WTC11 (cell line): Measurements from ENCODE around the gene ZCCHC2. TPM values are rescaled to one million over a fixed set of nuclear protein-coding genes. Genes with fewer than 3 reads are reported as not detected.

Experiments used
- ATAC-seq: fragments of 200-7000 bp; cut with Tn5 transposase; 2 replicates; pipeline ENCODE4 v1.10.0; 2021; ENCODE audit warnings: mild to moderate bottlenecking, moderate library complexity
- CTCF ChIA-PET: fragments of 300-600 bp; sonication (Branson Sonifier 250); formaldehyde crosslinking; loops from one replicate; lab custom pipeline; 2021; ENCODE audit warnings: antibody characterized with exemption; lab: Charles Lee
- POLR2A ChIA-PET: fragments of 350-600 bp; sonication (Branson Sonifier 250); formaldehyde crosslinking; loops from one replicate; lab custom pipeline; 2021; ENCODE audit warnings: antibody characterized with exemption; lab: Charles Lee
- DNase-seq: peaks from one replicate; pipeline ENCODE4 v3.0.0; 2021; ENCODE audit warnings: low spot score
- H3K27ac Mint-ChIP-seq: 2 replicates; pipeline ENCODE4 v1.8.0; 2021; ENCODE audit warnings: mixed read lengths
- H3K27me3 Mint-ChIP-seq: 2 replicates; pipeline ENCODE4 v1.8.0; 2021; ENCODE audit warnings: low read depth, mild to moderate bottlenecking, moderate library complexity, mixed read lengths
- H3K36me3 Mint-ChIP-seq: 2 replicates; pipeline ENCODE4 v1.8.0; 2021; ENCODE audit warnings: mixed read lengths
- H3K4me1 Mint-ChIP-seq: 2 replicates; pipeline ENCODE4 v1.8.0; 2022; ENCODE audit warnings: mixed read lengths
- H3K4me3 Mint-ChIP-seq: 2 replicates; pipeline ENCODE4 v1.8.0; 2021; ENCODE audit warnings: mild to moderate bottlenecking, moderate library complexity, mixed read lengths
- H3K9me3 Mint-ChIP-seq: 2 replicates; pipeline ENCODE4 v1.8.0; 2021; ENCODE audit warnings: mixed read lengths
- FOXJ3 ChIP-seq: sonication (generic); formaldehyde crosslinking; IDR thresholded peaks from 2 replicates; pipeline ENCODE4 v1.9.0; 2021; ENCODE audit warnings: missing genetic modification reagents, mild to moderate bottlenecking, borderline replicate concordance
- HMGA2 ChIP-seq: fragments of 250-450 bp; sonication (Bioruptor Pico); IDR thresholded peaks from 2 replicates; pipeline ENCODE4 v1.4.0; 2021; ENCODE audit warnings: mild to moderate bottlenecking, moderate library complexity
- JUN ChIP-seq: sonication (generic); formaldehyde crosslinking; IDR thresholded peaks from 2 replicates; pipeline ENCODE4 v1.8.0; 2023; ENCODE audit warnings: mild to moderate bottlenecking, missing genetic modification reagents
- KAT7 ChIP-seq: sonication (generic); formaldehyde crosslinking; IDR thresholded peaks from 2 replicates; pipeline ENCODE4 v1.8.1; 2023; ENCODE audit warnings: missing genetic modification reagents, mild to moderate bottlenecking, borderline replicate concordance
- NR3C1 ChIP-seq: sonication (generic); formaldehyde crosslinking; conservative IDR thresholded peaks from 2 replicates; pipeline ENCODE4 v1.8.1; 2023; ENCODE audit warnings: low read depth, mild to moderate bottlenecking, missing genetic modification reagents
- SP1 ChIP-seq: sonication (generic); formaldehyde crosslinking; conservative IDR thresholded peaks from 2 replicates; pipeline ENCODE4 v1.8.1; 2022; ENCODE audit warnings: missing genetic modification reagents
- TP53 ChIP-seq: sonication (generic); formaldehyde crosslinking; IDR thresholded peaks from 2 replicates; pipeline ENCODE4 v1.8.1; 2023; ENCODE audit warnings: mild to moderate bottlenecking, missing genetic modification reagents
- ZBTB21 ChIP-seq: sonication (generic); formaldehyde crosslinking; IDR thresholded peaks from 2 replicates; pipeline ENCODE4 v1.8.1; 2023; ENCODE audit warnings: mild to moderate bottlenecking, missing genetic modification reagents, borderline replicate concordance
- ZNF121 ChIP-seq: sonication (generic); formaldehyde crosslinking; IDR thresholded peaks from 2 replicates; pipeline ENCODE4 v1.8.0; 2023; ENCODE audit warnings: missing genetic modification reagents
- ZNF138 ChIP-seq: sonication (generic); formaldehyde crosslinking; conservative IDR thresholded peaks from 2 replicates; pipeline ENCODE4 v1.8.1; 2022; ENCODE audit warnings: mild to moderate bottlenecking, moderate library complexity, missing genetic modification reagents
- ZNF396 ChIP-seq: fragments of 250-450 bp; sonication (Bioruptor Pico); IDR thresholded peaks from 2 replicates; pipeline ENCODE4 v1.8.0; 2021; ENCODE audit warnings: mild to moderate bottlenecking, moderate library complexity, borderline replicate concordance
- total RNA-seq: library from RNA; stranded (reverse); gene quantifications from 3 replicates; pipeline ENCODE4 v1.2.3, GENCODE V29; 2021
- TF ChIP-seq, protein P1 (sequence below): fragments of 250-450 bp; sonication (Bioruptor Pico); conservative IDR thresholded peaks from 2 replicates; pipeline ENCODE4 v1.9.0; 2021; ENCODE audit warnings: mild to moderate bottlenecking
- TF ChIP-seq, protein P2 (sequence below): sonication (generic); formaldehyde crosslinking; IDR thresholded peaks from 2 replicates; pipeline ENCODE4 v1.8.1; 2022; ENCODE audit warnings: mild to moderate bottlenecking, moderate library complexity, missing genetic modification reagents
- TF ChIP-seq, protein P3 (sequence below): sonication (generic); formaldehyde crosslinking; conservative IDR thresholded peaks from 2 replicates; pipeline ENCODE4 v1.8.1; 2023; ENCODE audit warnings: mild to moderate bottlenecking, low read depth, missing genetic modification reagents, moderate library complexity
- TF ChIP-seq, protein P4 (sequence below): sonication (generic); formaldehyde crosslinking; IDR thresholded peaks from 2 replicates; pipeline ENCODE4 v1.8.1; 2023; ENCODE audit warnings: mild to moderate bottlenecking, missing genetic modification reagents, moderate library complexity
- TF ChIP-seq, protein P5 (sequence below): fragments of 200-600 bp; IDR thresholded peaks from 2 replicates; pipeline ENCODE4 v1.8.0; 2022; ENCODE audit warnings: antibody characterized with exemption
- TF ChIP-seq, protein P6 (sequence below): sonication (generic); formaldehyde crosslinking; IDR thresholded peaks from 2 replicates; pipeline ENCODE4 v1.8.0; 2023; ENCODE audit warnings: missing genetic modification reagents, mild to moderate bottlenecking, borderline replicate concordance

ZCCHC2 gene
- total RNA-seq, 1 experiment from 2014 or later: 18.8 TPM

DNA sequence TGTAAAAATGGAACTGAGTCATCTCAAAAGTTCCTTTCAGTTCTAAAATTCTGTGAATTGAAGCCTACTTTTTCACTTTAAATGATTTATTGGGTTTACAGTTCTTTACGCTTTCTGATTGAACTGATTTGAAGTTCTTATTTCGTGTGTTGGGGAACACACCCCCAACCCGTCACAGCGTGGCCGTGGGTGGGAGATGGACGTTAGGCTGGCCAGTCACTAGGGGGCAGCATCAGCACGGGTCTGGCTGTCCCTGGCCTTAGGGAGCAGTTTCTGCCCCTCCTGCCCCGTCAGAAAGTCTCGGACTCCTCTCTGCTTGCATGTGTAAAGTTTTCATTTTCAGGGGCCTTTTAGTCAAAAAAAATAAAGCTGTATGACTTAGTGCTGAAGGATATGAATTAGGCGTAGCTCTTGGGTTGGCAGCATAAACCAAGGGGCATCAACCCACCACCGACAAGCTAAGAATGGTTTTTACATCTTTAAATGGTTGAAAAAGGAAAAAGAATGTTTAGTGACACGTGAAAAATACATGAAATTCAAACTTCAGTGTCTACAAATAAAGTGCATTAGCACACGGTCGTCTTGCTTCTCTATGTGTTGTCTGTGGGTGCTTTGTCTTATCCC lies 63.4 kb downstream of the ZCCHC2 start:
- H3K27ac Mint-ChIP-seq: no peak overlapping the region

DNA sequence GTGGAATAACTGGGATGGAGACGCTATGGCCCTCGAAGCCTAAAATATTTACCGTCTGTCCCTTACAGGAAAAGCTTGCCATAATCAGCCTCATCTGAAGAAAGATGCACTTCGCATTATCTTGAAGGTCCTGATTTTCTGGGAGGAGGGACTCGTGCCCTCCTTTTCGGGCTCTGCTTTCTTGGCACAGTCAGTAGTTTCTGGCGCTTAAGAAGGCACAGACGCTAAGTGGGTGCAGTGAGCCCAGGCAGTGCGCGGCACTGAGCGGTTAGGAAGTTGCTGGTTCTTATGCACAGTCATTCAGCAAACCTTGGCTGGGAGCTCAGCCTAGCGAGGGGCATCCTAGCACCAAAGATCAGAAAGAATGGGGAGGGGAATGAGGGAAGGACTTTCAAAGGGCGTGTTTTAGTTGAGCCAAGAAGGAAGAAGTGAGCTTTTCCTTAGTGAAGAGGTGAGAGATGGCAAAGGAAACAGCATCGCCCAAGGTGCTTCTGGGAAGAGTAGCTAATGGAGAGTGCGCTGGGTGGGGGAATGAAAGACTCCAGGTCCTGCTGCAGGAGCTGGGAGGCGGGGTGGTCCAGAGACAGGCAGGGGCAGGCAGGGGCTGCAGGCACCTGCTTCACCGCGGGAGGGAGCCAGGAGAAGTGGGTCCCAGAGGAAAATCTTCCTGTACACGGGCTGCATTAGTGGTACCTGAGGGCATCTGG lies 64.1 kb downstream of the ZCCHC2 start:
- POLR2A ChIA-PET: interaction anchor here (0.6 kb wide), 1 partner anchor 128 kb away, joined by 4 read pairs; the partner anchor contains the start of gene PHLPP1
- H3K9me3 Mint-ChIP-seq: peaks cover 14% of the 10 kb centered on the region
- DNase-seq (no peak), ATAC-seq (no peak)
- peaks cover 11% of the 10 kb centered on the region for H3K36me3 Mint-ChIP-seq
- CTCF ChIA-PET: interaction anchor here (0.6 to 3.2 kb wide), 15 partner anchors 20 to 698 kb away, joined by 3 to 26 read pairs (median 4); partner anchors contain the start of gene PHLPP1
- no peaks in the 10 kb centered on the region for H3K27me3 Mint-ChIP-seq
- 0 out of 2 replicates have a peak overlapping the region, but pooled peaks have one; percentile 12 for H3K27ac Mint-ChIP-seq
- no peak overlapping the region for H3K4me3 Mint-ChIP-seq
- no peak for TF ChIP-seq ZNF138 (CRISPR knock-in tag)
- no peak for TF ChIP-seq ZNF396
- TF ChIP-seq, protein P1, sequence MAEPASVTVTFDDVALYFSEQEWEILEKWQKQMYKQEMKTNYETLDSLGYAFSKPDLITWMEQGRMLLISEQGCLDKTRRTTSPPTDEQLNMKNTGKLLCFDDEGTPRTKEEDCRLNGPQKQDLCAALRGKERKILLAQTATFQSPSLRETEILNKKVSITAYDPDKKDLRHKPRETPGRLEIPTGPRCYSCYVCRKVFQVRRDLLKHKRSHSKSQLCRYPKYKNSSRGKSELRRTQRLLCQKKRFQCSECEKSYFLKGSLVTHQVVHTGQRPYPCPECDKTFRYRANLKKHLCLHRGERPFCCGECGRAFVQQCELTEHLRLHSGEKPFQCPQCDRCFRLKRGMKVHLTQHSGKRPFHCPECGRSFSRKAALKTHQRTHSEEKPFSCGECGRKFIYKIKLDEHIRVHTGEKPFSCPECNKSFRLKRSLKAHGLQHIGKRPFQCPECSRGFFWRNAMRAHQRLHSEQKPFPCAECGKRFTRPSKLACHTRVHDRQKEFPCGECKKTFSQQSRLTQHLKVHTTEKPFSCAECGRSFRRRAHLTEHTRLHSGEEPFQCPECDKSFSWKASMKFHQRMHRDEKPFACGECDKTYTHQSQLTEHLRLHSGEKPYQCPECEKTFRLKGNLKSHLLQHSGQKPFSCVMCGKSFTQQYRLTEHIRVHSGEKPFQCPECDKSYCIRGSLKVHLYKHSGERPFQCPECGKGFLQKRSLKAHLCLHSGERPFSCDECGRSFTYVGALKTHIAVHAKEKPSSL (CRISPR knock-in tag): no peak
- TF ChIP-seq TP53 (CRISPR knock-in tag): no peak
- TF ChIP-seq, protein P2, sequence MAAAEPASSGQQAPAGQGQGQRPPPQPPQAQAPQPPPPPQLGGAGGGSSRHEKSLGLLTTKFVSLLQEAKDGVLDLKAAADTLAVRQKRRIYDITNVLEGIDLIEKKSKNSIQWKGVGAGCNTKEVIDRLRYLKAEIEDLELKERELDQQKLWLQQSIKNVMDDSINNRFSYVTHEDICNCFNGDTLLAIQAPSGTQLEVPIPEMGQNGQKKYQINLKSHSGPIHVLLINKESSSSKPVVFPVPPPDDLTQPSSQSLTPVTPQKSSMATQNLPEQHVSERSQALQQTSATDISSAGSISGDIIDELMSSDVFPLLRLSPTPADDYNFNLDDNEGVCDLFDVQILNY (CRISPR knock-in tag): no peak
- TF ChIP-seq KAT7 (CRISPR knock-in tag): no peak
- no peak for TF ChIP-seq ZBTB21
- TF ChIP-seq, protein P3, sequence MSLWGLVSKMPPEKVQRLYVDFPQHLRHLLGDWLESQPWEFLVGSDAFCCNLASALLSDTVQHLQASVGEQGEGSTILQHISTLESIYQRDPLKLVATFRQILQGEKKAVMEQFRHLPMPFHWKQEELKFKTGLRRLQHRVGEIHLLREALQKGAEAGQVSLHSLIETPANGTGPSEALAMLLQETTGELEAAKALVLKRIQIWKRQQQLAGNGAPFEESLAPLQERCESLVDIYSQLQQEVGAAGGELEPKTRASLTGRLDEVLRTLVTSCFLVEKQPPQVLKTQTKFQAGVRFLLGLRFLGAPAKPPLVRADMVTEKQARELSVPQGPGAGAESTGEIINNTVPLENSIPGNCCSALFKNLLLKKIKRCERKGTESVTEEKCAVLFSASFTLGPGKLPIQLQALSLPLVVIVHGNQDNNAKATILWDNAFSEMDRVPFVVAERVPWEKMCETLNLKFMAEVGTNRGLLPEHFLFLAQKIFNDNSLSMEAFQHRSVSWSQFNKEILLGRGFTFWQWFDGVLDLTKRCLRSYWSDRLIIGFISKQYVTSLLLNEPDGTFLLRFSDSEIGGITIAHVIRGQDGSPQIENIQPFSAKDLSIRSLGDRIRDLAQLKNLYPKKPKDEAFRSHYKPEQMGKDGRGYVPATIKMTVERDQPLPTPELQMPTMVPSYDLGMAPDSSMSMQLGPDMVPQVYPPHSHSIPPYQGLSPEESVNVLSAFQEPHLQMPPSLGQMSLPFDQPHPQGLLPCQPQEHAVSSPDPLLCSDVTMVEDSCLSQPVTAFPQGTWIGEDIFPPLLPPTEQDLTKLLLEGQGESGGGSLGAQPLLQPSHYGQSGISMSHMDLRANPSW (CRISPR knock-in tag): no peak
- no peak for TF ChIP-seq JUN (CRISPR knock-in tag)
- no peak for TF ChIP-seq NR3C1 (CRISPR knock-in tag)
- no peak for TF ChIP-seq FOXJ3
- TF ChIP-seq, protein P4, sequence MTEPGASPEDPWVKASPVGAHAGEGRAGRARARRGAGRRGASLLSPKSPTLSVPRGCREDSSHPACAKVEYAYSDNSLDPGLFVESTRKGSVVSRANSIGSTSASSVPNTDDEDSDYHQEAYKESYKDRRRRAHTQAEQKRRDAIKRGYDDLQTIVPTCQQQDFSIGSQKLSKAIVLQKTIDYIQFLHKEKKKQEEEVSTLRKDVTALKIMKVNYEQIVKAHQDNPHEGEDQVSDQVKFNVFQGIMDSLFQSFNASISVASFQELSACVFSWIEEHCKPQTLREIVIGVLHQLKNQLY (CRISPR knock-in tag): no peak
- H3K4me1 Mint-ChIP-seq: peaks cover 29% of the 10 kb centered on the region

More for the DNA sequence above, 63.4 kb downstream of the ZCCHC2 start:
- DNase-seq (peak; percentile 85), ATAC-seq (peak; percentile 77)
- H3K4me1 Mint-ChIP-seq: peaks cover 29% of the 10 kb centered on the region
- no peak overlapping the region for H3K4me3 Mint-ChIP-seq
- H3K9me3 Mint-ChIP-seq: peaks cover 11% of the 10 kb centered on the region
- ChIA-PET CTCF (interaction anchor here (0.6 to 3.2 kb wide), 17 partner anchors 11 to 502 kb away, joined by 3 to 26 read pairs (median 4); partner anchors contain the start of gene PHLPP1), POLR2A (interaction anchor here (0.6 kb wide), 1 partner anchor 131 kb away, joined by 3 read pairs; no protein-coding TSS in a partner anchor)
- TF ChIP-seq ZNF121 (CRISPR knock-in tag) (peak; percentile 61; the same call in 1 of the 2 replicates), SP1 (CRISPR knock-in tag) (0 out of 2 replicates have a peak, but pooled peaks have one; percentile 18), HMGA2 (no peak)
- TF ChIP-seq, protein P5, sequence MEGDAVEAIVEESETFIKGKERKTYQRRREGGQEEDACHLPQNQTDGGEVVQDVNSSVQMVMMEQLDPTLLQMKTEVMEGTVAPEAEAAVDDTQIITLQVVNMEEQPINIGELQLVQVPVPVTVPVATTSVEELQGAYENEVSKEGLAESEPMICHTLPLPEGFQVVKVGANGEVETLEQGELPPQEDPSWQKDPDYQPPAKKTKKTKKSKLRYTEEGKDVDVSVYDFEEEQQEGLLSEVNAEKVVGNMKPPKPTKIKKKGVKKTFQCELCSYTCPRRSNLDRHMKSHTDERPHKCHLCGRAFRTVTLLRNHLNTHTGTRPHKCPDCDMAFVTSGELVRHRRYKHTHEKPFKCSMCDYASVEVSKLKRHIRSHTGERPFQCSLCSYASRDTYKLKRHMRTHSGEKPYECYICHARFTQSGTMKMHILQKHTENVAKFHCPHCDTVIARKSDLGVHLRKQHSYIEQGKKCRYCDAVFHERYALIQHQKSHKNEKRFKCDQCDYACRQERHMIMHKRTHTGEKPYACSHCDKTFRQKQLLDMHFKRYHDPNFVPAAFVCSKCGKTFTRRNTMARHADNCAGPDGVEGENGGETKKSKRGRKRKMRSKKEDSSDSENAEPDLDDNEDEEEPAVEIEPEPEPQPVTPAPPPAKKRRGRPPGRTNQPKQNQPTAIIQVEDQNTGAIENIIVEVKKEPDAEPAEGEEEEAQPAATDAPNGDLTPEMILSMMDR: peak; percentile 87
- TF ChIP-seq, protein P6, sequence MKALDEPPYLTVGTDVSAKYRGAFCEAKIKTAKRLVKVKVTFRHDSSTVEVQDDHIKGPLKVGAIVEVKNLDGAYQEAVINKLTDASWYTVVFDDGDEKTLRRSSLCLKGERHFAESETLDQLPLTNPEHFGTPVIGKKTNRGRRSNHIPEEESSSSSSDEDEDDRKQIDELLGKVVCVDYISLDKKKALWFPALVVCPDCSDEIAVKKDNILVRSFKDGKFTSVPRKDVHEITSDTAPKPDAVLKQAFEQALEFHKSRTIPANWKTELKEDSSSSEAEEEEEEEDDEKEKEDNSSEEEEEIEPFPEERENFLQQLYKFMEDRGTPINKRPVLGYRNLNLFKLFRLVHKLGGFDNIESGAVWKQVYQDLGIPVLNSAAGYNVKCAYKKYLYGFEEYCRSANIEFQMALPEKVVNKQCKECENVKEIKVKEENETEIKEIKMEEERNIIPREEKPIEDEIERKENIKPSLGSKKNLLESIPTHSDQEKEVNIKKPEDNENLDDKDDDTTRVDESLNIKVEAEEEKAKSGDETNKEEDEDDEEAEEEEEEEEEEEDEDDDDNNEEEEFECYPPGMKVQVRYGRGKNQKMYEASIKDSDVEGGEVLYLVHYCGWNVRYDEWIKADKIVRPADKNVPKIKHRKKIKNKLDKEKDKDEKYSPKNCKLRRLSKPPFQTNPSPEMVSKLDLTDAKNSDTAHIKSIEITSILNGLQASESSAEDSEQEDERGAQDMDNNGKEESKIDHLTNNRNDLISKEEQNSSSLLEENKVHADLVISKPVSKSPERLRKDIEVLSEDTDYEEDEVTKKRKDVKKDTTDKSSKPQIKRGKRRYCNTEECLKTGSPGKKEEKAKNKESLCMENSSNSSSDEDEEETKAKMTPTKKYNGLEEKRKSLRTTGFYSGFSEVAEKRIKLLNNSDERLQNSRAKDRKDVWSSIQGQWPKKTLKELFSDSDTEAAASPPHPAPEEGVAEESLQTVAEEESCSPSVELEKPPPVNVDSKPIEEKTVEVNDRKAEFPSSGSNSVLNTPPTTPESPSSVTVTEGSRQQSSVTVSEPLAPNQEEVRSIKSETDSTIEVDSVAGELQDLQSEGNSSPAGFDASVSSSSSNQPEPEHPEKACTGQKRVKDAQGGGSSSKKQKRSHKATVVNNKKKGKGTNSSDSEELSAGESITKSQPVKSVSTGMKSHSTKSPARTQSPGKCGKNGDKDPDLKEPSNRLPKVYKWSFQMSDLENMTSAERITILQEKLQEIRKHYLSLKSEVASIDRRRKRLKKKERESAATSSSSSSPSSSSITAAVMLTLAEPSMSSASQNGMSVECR (CRISPR knock-in tag): no peak
- H3K27me3 Mint-ChIP-seq: no peaks in the 10 kb centered on the region
- H3K36me3 Mint-ChIP-seq: peaks cover 11% of the 10 kb centered on the region
